SU-DHL-6 (cell line): ENCODE results near the gene PPFIBP1.

Experiments
- CTCF ChIP-seq: fragments of 200-600 bp; sonication (generic); IDR thresholded peaks from one replicate; pipeline ENCODE4 v1.5.1; 2017; ENCODE audit warnings: antibody characterized with exemption, mild to moderate bottlenecking, low read length, moderate library complexity; ENCODE audit not compliant: insufficient read depth, poor library complexity, severe bottlenecking
- EZH2phosphoT487 ChIP-seq: fragments of 200-600 bp; sonication (generic), shearing (Covaris generic); conservative IDR thresholded peaks from 2 replicates; pipeline ENCODE4 v1.6.1; 2018; ENCODE audit warnings: mild to moderate bottlenecking, antibody characterized with exemption, low read length, moderate library complexity, mixed read lengths

GRCh38 chr12:27491226-27491625 is 32.8 kb upstream of the PPFIBP1 start:
- TF ChIP-seq CTCF (no peak), EZH2phosphoT487 (no peak)
